Peyer's patch (tissue), 4 donors: Measurements from ENCODE around the gene MED7. TPM values are rescaled to one million over a fixed set of nuclear protein-coding genes. Genes with fewer than 3 reads are reported as not detected.
A peak's percentile ranks its signal among the peaks of the same experiment; 100 is the strongest.

ENCODE experiments used
- DNase-seq, 3 donors: peaks; one replicate each; pipeline ENCODE4 v3.0.0-alpha.2; 2017 to 2019
- H3K27ac ChIP-seq, 4 donors: fragments of 200-600 bp; sonication (generic); one replicate each; pipeline ENCODE4 v1.5.1; 2016 to 2019
- H3K27me3 ChIP-seq, 2 donors: fragments of 200-600 bp; sonication (generic); one replicate each; pipeline ENCODE4 v1.5.1; 2019
- H3K36me3 ChIP-seq, 3 donors: fragments of 200-600 bp; sonication (generic); one replicate each; pipeline ENCODE4 v1.5.1; 2016 to 2019
- H3K4me1 ChIP-seq, 4 donors: fragments of 200-600 bp; sonication (generic); one replicate each; pipeline ENCODE4 v1.5.1; 2016 to 2019
- H3K4me3 ChIP-seq, 4 donors: fragments of 200-600 bp; sonication (generic); 1 replicate in 3 of 4; 2 replicates in 1 of 4; pipeline ENCODE4 v1.5.1; 2016 to 2019; ENCODE audit warnings: mild to moderate bottlenecking in 1 of 4
- H3K9me3 ChIP-seq, 4 donors: fragments of 200-600 bp; sonication (generic); one replicate each; pipeline ENCODE4 v1.5.1; 2016 to 2019; ENCODE audit warnings: mild to moderate bottlenecking in 1 of 4
- POLR2A ChIP-seq, 2 donors: fragments of 450-650 bp; IDR thresholded peaks; one replicate each; pipeline ENCODE4 v1.5.1; 2017; ENCODE audit warnings: antibody characterized with exemption in 2 of 2, mild to moderate bottlenecking in 2 of 2, moderate library complexity in 2 of 2
- total RNA-seq, 4 donors: library from RNA; depleted of rRNA; stranded (reverse); fragments of >200 nt; gene quantifications; one replicate each; pipeline ENCODE4 v1.1.0, GENCODE V29; 2016
- TF ChIP-seq, protein P1 (sequence below), 6 experiments: fragments of 450-650 bp in 4 of 6; fragments of 200-600 bp in 2 of 6; sonication (generic) in 1 of 6; IDR thresholded peaks; one replicate each; pipeline ENCODE4 v1.5.1; 2017 to 2019; ENCODE audit warnings: antibody characterized with exemption in 6 of 6, mild to moderate bottlenecking in 3 of 6, moderate library complexity in 1 of 6

The MED7 gene
- total RNA-seq, 4 donors from 2014 or later: 6.7 to 12.4 (median 7.3) TPM

DNA sequence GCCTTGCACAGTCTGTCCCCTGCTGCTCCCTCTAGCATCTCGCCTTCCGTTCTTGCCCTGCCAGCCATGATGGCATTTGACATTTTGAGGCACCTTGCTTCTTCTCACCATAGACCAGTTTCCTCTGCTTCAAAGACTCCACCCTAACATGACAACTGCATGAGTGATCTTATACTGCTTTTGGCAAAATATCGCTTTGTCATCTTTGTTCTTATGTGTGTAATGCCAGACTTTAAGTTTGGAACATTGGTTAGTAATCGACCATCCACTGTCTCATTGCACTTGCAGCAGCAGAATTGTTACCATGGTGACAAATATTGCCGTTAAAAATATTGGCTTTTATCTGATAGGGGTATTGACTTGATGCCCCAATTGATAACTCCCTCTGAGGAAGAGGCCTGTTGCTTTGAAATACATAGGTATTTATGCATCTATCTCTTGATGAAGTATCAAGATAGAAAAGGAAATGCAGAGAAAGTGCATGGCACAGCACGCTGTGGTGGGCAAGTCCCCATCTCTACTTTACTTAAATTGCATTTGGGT is 16.6 kb upstream of the MED7 start:
- H3K4me1 ChIP-seq: no peaks in the 10 kb centered on the region
- no peak for DNase-seq
- no peak for TF ChIP-seq POLR2A (IDR thresholded peaks at IDR 0.05)
- TF ChIP-seq, protein P1, sequence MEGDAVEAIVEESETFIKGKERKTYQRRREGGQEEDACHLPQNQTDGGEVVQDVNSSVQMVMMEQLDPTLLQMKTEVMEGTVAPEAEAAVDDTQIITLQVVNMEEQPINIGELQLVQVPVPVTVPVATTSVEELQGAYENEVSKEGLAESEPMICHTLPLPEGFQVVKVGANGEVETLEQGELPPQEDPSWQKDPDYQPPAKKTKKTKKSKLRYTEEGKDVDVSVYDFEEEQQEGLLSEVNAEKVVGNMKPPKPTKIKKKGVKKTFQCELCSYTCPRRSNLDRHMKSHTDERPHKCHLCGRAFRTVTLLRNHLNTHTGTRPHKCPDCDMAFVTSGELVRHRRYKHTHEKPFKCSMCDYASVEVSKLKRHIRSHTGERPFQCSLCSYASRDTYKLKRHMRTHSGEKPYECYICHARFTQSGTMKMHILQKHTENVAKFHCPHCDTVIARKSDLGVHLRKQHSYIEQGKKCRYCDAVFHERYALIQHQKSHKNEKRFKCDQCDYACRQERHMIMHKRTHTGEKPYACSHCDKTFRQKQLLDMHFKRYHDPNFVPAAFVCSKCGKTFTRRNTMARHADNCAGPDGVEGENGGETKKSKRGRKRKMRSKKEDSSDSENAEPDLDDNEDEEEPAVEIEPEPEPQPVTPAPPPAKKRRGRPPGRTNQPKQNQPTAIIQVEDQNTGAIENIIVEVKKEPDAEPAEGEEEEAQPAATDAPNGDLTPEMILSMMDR (IDR thresholded peaks at IDR 0.05): no peak
- no peak overlapping the region for H3K4me3 ChIP-seq
- no peaks in the 10 kb centered on the region for H3K36me3 ChIP-seq
- no peaks in the 10 kb centered on the region for H3K9me3 ChIP-seq
- H3K27me3 ChIP-seq: no peaks in the 10 kb centered on the region
- peak overlapping the region in 1 of 4 donors; percentile 11 for H3K27ac ChIP-seq

DNA sequence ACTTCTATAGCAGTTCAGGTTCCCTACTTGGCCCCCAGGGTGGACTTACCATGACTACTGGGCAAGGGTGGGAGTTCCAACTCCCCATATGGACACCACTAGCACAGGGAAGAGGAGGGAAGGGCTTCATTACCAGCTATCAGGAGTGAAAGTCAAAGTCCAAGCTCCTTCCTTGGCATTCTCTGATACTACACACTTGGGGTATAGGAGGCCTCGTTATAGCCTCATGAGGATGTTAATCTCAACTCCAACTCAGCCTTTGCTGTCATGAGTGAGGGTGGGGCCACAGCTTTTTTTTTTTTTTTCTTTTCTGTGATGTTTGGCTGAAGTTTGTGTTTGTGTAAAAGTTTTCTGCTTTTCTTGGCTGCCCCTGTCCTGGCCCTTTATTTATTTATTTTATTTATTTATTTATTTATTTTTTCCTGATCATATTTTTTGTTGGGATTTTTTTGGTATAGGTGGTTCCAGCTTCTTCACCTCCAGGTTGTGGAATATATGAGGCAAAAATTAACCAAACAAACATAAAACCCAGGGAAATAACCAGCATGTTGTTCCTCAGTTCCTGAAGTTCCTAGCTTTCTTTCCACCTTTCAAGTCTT is 14.7 kb upstream of the MED7 start:
- Histone ChIP-seq H3K36me3 (no peaks in the 10 kb centered on the region), H3K27ac (no peak overlapping the region), H3K4me1 (no peaks in the 10 kb centered on the region), H3K9me3 (no peaks in the 10 kb centered on the region), H3K27me3 (no peaks in the 10 kb centered on the region), H3K4me3 (no peak overlapping the region)
- DNase-seq: no peak
- no peak for TF ChIP-seq POLR2A (IDR thresholded peaks at IDR 0.05)
- TF ChIP-seq, protein P1 (IDR thresholded peaks at IDR 0.05): no peak

DNA sequence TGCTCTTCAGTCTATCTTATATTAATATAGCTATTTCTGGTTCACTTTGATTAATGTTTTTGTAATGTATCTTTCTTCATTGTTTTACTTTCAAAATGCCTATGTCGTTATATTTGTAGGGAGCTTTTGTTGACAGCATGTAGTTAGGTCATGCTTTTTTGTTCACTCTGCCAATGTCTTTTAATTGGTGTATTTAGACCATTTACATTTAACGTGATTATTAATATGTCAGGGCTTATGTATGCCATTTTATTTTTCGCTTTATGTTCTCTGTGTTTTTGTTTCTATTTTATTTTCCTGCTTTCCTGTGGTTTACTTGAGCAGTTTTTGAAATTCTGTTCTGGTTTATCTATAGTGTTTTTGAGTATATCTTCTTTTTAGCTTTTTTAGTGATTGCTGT is 12.6 kb upstream of the MED7 start:
- Histone ChIP-seq H3K9me3 (no peaks in the 10 kb centered on the region), H3K36me3 (no peaks in the 10 kb centered on the region), H3K27ac (no peak overlapping the region), H3K27me3 (no peaks in the 10 kb centered on the region), H3K4me1 (no peaks in the 10 kb centered on the region), H3K4me3 (no peak overlapping the region)
- DNase-seq: no peak
- no peak for TF ChIP-seq POLR2A (IDR thresholded peaks at IDR 0.05)
- TF ChIP-seq, protein P1 (IDR thresholded peaks at IDR 0.05): no peak

DNA sequence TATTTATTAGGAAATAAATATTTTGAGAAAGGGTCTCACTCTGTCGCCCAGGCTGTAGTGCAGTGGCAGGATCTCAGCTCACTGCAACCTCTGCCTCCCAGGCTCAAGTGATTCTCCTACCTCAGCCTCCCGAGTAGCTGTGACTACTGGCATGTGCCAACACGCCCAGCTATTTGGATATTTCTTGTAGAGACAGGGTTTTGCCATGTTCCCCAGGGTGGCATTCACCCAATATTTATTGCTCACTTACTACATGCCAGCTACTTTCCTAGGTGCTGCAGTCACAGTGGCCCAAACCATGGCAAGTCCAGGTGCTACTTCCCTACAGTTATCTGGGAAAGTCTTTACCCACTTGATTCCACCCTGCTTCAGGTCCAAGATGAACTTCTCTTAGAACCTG is 8.3 kb upstream of the MED7 start:
- H3K27ac ChIP-seq: no peak overlapping the region
- no peak overlapping the region for H3K4me3 ChIP-seq
- H3K36me3 ChIP-seq: no peaks in the 10 kb centered on the region
- H3K4me1 ChIP-seq: no peaks in the 10 kb centered on the region
- H3K9me3 ChIP-seq: no peaks in the 10 kb centered on the region
- DNase-seq: no peak
- H3K27me3 ChIP-seq: no peaks in the 10 kb centered on the region
- no peak for TF ChIP-seq POLR2A (IDR thresholded peaks at IDR 0.05)
- TF ChIP-seq, protein P1 (IDR thresholded peaks at IDR 0.05): no peak

DNA sequence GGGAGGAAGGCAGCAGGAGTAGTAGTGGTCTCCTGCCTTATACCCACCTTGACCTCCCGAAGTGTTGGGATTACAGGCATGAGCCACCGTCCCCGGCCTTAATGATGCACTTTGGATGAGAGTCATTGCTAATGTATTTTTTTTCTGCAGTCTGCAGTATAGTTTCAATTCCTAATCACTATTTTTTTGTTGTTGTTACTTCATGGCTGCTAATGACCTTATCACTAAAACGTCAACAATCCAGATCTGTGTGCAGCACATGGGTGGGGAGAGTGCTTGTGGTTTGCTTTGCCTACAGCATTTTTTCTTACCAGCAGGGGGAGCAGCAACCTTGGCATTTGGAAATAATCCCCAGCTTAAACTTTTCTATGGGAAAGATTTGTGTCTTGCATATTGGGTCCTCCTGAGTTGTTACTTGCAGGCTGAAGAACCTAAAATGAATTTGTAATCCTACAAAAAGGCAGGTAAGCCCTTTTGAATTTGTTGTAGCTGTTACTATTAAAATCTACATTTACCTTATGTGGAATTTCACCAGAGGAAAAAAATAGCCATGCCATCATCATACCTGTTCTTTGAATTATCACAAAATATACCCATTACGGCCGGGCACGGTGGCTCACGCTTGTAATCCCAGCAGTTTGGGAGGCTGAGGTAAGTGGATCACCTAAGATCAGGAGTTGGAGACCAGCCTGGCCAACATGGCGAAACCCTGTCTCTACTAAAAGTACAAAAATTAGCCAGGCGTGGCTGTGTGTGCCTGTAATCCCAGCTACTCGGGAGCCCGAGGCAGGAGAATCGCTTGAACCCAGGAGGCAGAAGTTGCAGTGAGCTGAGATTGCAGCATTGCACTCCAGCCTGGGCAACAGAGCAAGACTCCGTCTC is 6.3 kb upstream of the MED7 start:
- DNase-seq: peak in 2 of 3 donors; percentile 77 to 90
- Histone ChIP-seq H3K4me3 (no peak overlapping the region), H3K4me1 (no peaks in the 10 kb centered on the region), H3K27ac (no peak overlapping the region), H3K36me3 (no peaks in the 10 kb centered on the region), H3K9me3 (no peaks in the 10 kb centered on the region), H3K27me3 (no peaks in the 10 kb centered on the region)
- TF ChIP-seq, protein P1 (IDR thresholded peaks at IDR 0.05): peak; percentile 77 to 89 (median 84)
- TF ChIP-seq POLR2A (IDR thresholded peaks at IDR 0.05): no peak
